Umbilical cord (tissue), 2 donors: Measurements from ENCODE around the gene TBC1D25. TPM values are rescaled to one million over a fixed set of nuclear protein-coding genes. Genes with fewer than 3 reads are reported as not detected.

Experiments used
- DNase-seq: peaks from one replicate; pipeline ENCODE4 v3.0.0-alpha.2; 2015; ENCODE audit warnings: low spot score
- total RNA-seq: library from RNA; depleted of rRNA; stranded (reverse); fragments of >200 nt; gene quantifications from one replicate; pipeline ENCODE4 v1.2.3, GENCODE V29; 2014; ENCODE audit warnings: low replicate concordance; ENCODE audit not compliant: insufficient read depth

Gene TBC1D25
- 2.2 TPM for total RNA-seq

- DNase-seq: peak; percentile 96
These were observed at the start of gene TBC1D25 for GRCh38 chrX:48539345-48540027. Gene TBC1D25 (plus strand): TSS chrX:48539714. CDS start chrX:48539798, 84 bp downstream.

GRCh38 chrX:48489892-48490291, 49.6 kb upstream of the TBC1D25 start:
- DNase-seq: no peak

GRCh38 chrX:48490661-48491060, 48.9 kb upstream of the TBC1D25 start:
- DNase-seq: no peak

- DNase-seq: no peak
These were observed 47.7 kb upstream of the TBC1D25 start for GRCh38 chrX:48491809-48492208.

- DNase-seq: no peak
These were observed 47.1 kb upstream of the TBC1D25 start for GRCh38 chrX:48492293-48492910.

GRCh38 chrX:48493890-48494364, 45.6 kb upstream of the TBC1D25 start:
- peak; percentile 48 for DNase-seq

- no peak for DNase-seq
These were observed 42.9 kb upstream of the TBC1D25 start for GRCh38 chrX:48496660-48497059.

- DNase-seq: no peak
These were observed 41.6 kb upstream of the TBC1D25 start for GRCh38 chrX:48497871-48498270.

- DNase-seq: no peak
These were observed 41.1 kb upstream of the TBC1D25 start for GRCh38 chrX:48498374-48498809.

- DNase-seq: no peak
These were observed 35.3 kb upstream of the TBC1D25 start for GRCh38 chrX:48504261-48504660.

GRCh38 chrX:48505481-48505880, 34.0 kb upstream of the TBC1D25 start:
- no peak for DNase-seq

- no peak for DNase-seq
These were observed 32.3 kb upstream of the TBC1D25 start for GRCh38 chrX:48507246-48507645.

- peak; percentile 75 for DNase-seq
These were observed 30.9 kb upstream of the TBC1D25 start, which contains the start of gene PORCN for GRCh38 chrX:48508400-48509244. Gene PORCN (plus strand): TSS chrX:48508992. CDS start chrX:48509821, 829 bp downstream.

- no peak for DNase-seq
These were observed 30.3 kb upstream of the TBC1D25 start for GRCh38 chrX:48509245-48509590.

- DNase-seq: no peak
These were observed 29.9 kb upstream of the TBC1D25 start for GRCh38 chrX:48509619-48510018.

- no peak for DNase-seq
These were observed 28.0 kb upstream of the TBC1D25 start for GRCh38 chrX:48511560-48511959.

- no peak for DNase-seq
These were observed 27.1 kb upstream of the TBC1D25 start for GRCh38 chrX:48512371-48512935.

- DNase-seq: no peak
These were observed 25.8 kb upstream of the TBC1D25 start for GRCh38 chrX:48513670-48514069.

- no peak for DNase-seq
These were observed 25.2 kb upstream of the TBC1D25 start for GRCh38 chrX:48514126-48514806.

GRCh38 chrX:48514868-48515460, 24.6 kb upstream of the TBC1D25 start:
- no peak for DNase-seq

GRCh38 chrX:48515842-48516241, 23.7 kb upstream of the TBC1D25 start:
- DNase-seq: no peak
